Activated CD8-positive, alpha-beta memory T cell treated with anti-CD3 and anti-CD28 coated beads, Interleukin-2, amount 10 ng/mL, durations not matched to agents 7 days and 5 days (primary cell): Measurements from ENCODE around the gene GSE1. TPM values are rescaled to one million over a fixed set of nuclear protein-coding genes. Genes with fewer than 3 reads are reported as not detected.

Experiments used
- ATAC-seq: fragments of 150-1000 bp; cut with Tn5 transposase; one replicate; pipeline ENCODE4 v1.10.0; 2021; ENCODE audit warnings: moderate library complexity
- CTCF ChIA-PET: fragments of 350-600 bp; sonication (Branson Sonifier 250); formaldehyde crosslinking; loops from one replicate; lab custom pipeline; 2021; ENCODE audit warnings: antibody characterized with exemption; lab: Charles Lee
- DNase-seq: peaks from one replicate; pipeline ENCODE4 v3.0.0-alpha.2; 2020
- H3K27ac Mint-ChIP-seq: one replicate; pipeline ENCODE4 v1.8.0; 2021; ENCODE audit warnings: mild to moderate bottlenecking, mixed read lengths
- H3K27me3 Mint-ChIP-seq: one replicate; pipeline ENCODE4 v1.8.0; 2021; ENCODE audit warnings: mixed read lengths
- H3K36me3 Mint-ChIP-seq: one replicate; pipeline ENCODE4 v1.8.0; 2021; ENCODE audit warnings: mild to moderate bottlenecking, mixed read lengths
- H3K4me1 Mint-ChIP-seq: one replicate; pipeline ENCODE4 v1.8.0; 2021; ENCODE audit warnings: mixed read lengths
- H3K4me3 Mint-ChIP-seq: one replicate; pipeline ENCODE4 v1.8.0; 2021; ENCODE audit warnings: mild to moderate bottlenecking, moderate library complexity, mixed read lengths
- H3K9me3 Mint-ChIP-seq: one replicate; pipeline ENCODE4 v1.8.0; 2022; ENCODE audit warnings: low read depth, mixed read lengths
- total RNA-seq, 2 experiments: library from RNA; stranded (reverse); gene quantifications; one replicate each; pipeline ENCODE4 v1.2.3, GENCODE V29; 2021

Gene GSE1
- total RNA-seq, 2 experiments from 2014 or later, result 43.1 to 55.1 TPM

DNA sequence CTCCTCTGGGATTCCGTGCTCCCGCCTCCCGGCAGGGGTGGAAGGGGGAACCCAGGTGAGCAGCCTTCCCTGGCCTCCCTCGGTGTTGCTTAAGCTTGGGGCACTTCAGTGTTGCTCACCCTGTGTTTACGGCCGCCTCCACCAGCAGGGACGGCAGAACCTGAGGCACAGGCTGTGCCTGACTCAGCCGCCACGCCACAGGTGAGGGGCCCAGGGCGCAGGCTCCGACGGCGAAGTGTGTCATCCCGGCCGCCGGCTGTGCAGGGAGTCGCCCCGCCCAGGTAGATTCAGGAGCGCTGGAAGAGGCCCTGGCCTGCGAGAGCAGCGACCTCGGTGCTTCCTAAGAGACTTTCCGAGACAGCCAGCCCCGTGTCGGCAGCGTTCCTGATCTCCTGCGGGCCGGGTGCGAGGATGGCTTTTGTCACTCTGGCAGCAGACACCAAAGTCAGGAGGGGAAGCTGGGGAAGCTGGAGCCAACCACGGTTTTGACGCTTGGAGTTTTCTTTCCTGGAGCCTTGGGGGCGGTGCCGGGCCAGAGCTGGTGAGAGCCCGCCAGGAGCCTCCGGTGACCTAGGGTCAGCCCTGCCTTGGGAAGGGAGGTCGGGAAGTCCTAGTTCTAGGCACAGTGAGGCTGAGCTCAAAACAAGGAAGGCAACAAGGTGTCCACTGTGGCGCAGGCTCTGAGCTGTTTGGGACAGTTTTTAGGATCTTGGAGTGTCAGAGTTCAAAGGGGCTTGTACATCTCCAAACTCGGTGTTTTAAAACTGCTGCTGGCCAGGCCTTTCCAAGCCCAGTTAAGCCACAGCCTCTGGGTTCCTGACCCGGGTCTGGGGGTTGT is 2.1 kb downstream of the GSE1 start:
- DNase-seq, result peak; percentile 75
- Mint-ChIP-seq H3K27ac (peak overlapping the region; percentile 80), H3K36me3 (peaks cover 3% of the 10 kb centered on the region), H3K9me3 (no peaks in the 10 kb centered on the region), H3K4me3 (peak overlapping the region; percentile 66), H3K27me3 (no peaks in the 10 kb centered on the region), H3K4me1 (peaks cover 32% of the 10 kb centered on the region)
- ATAC-seq, result peak; percentile 8
- CTCF ChIA-PET, result interaction anchor here (0.6 to 10.6 kb wide), 38 partner anchors 9 to 588 kb away, joined by 3 to 237 read pairs (median 4); partner anchors contain the start of genes C16orf74 and KIAA0513

DNA sequence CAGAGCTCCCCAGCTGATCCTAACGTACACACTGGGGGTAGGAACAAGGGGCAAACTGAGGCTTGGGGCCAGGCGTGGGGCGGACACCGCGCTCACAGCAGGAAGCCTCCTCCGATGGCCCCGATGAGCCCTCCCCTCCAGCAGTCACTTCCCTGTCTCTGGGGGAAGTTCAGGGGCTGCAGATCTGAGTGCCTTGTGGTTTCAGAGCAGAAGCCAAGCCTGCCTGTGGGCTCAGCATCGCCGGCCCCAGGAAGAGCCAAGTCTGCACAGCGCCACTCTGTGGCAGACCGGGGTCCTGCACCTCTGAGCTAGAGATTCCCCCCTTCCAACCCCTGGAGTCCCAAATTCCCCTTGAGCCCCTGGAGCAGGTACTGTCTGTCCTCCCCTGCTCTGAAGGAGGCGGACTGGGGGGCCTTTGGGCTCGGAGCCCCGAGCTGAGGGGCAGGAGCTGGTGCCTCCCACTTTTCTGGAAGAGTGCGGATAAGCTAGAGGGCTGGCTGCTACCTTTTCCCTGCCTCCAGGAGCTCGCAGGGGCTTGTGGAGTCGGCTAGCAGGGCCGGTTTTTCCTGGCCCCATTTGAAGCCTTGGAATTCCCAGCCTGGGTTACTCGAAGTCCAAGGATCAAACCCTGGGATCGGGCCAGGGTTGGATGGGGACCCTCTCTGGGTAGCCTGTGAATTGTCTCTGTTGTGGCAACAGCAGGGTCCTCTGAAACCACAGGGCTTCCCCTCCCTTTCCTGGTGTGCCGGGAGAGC is 2.9 kb downstream of the GSE1 start:
- CTCF ChIA-PET, result interaction anchor here (0.6 to 10.6 kb wide), 53 partner anchors 9 to 589 kb away, joined by 3 to 237 read pairs (median 4); partner anchors contain the start of genes C16orf74, GINS2 and KIAA0513
- DNase-seq (peak; percentile 94), ATAC-seq (peak; percentile 52)
- Mint-ChIP-seq H3K27me3 (no peaks in the 10 kb centered on the region), H3K4me3 (peak overlapping the region; percentile 66), H3K36me3 (peaks cover 3% of the 10 kb centered on the region), H3K9me3 (no peaks in the 10 kb centered on the region), H3K4me1 (peaks cover 26% of the 10 kb centered on the region), H3K27ac (peak overlapping the region; percentile 80)

DNA sequence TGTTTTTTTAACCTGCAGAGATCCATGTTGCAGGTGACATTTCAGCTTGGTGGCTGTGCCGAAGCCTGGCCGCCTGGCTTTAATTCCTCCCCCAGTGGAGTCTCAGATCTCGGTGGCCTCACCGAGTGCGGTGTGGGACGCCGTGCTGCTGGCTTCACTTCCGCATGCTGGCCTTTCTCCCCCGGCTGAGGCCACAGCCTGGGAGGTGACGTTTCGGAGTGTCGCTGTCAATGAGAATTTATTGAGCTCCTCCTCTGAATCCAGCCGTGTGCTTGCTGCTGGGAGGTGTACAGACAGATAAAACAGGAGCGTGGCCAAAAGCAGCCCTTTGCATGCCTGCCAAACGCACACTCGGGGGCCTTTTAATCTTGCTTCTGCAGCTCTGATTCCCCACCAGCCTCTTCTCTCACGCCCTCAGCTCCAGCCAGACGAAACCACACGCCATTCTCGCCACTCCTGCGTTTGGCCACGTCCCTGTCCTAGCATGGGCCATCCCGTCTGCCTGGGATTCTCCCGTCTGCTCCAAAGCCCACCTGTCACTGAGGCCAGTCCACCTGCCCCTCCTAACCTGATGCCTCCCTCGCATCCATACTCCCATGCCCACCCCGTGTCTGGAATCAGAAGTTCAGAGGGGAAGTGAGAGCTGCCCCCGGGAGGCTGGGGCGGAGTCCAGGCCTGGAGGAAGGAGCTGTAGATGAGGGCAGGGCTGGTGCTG is 3.6 kb downstream of the GSE1 start:
- H3K9me3 Mint-ChIP-seq, result no peaks in the 10 kb centered on the region
- DNase-seq (peak; percentile 75), ATAC-seq (no peak)
- peaks cover 27% of the 10 kb centered on the region for H3K4me1 Mint-ChIP-seq
- peaks cover 3% of the 10 kb centered on the region for H3K36me3 Mint-ChIP-seq
- no peaks in the 10 kb centered on the region for H3K27me3 Mint-ChIP-seq
- CTCF ChIA-PET, result interaction anchor here (0.6 to 10.6 kb wide), 53 partner anchors 8 to 590 kb away, joined by 3 to 237 read pairs (median 4); partner anchors contain the start of genes C16orf74, GINS2 and KIAA0513
- H3K27ac Mint-ChIP-seq, result peak overlapping the region; percentile 75
- H3K4me3 Mint-ChIP-seq, result peak overlapping the region; percentile 64

DNA sequence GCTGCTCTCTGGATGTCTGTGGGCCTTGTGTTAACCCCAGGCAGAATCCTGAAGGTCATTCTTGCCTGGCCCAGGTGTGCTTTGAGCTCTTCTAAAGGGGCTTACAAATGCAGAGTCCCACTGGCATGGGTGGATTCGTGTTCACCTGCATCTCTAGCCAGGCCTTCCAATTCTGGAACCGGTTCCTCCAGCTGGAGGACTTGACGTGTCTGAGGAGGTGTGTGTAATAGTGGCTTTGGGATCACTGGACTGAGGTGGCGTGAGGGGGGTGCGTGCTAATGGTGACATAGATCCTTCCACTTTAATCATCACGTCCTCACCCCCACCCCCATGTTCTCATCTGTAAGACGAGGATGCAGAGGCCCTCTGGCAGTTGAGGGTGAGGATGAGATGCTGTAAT is 4.8 kb downstream of the GSE1 start:
- no peaks in the 10 kb centered on the region for H3K9me3 Mint-ChIP-seq
- H3K27ac Mint-ChIP-seq, result no peak overlapping the region
- CTCF ChIA-PET, result interaction anchor here (1.3 to 10.6 kb wide), 6 partner anchors 11 to 226 kb away, joined by 3 to 237 read pairs (median 16); no protein-coding TSS in a partner anchor
- peaks cover 3% of the 10 kb centered on the region for H3K36me3 Mint-ChIP-seq
- H3K4me3 Mint-ChIP-seq, result no peak overlapping the region
- ATAC-seq (no peak), DNase-seq (no peak)
- no peaks in the 10 kb centered on the region for H3K27me3 Mint-ChIP-seq
- peaks cover 30% of the 10 kb centered on the region for H3K4me1 Mint-ChIP-seq

DNA sequence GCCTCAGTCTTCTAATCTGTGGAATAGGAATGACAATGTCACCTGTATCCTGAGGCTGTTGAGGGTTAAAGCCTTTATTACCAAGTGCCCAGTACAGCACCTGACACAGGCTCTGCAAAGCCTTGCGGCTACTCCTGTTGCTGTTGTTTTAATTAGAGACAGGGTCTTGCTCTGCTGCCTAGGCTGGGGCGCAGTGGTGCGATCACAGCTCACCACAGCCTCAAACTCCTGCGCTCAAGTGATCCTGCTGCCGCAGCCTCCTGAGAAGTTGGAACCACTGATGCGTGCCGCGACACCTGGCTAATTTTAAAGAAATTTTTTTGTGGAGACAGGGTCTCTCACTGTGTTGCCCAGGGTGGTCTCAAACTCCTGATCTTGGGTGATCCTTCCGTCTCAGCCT is 5.4 kb downstream of the GSE1 start:
- H3K4me3 Mint-ChIP-seq, result no peak overlapping the region
- no peak for DNase-seq
- H3K36me3 Mint-ChIP-seq, result peaks cover 3% of the 10 kb centered on the region
- H3K9me3 Mint-ChIP-seq, result no peaks in the 10 kb centered on the region
- no peak for ATAC-seq
- H3K4me1 Mint-ChIP-seq, result peaks cover 30% of the 10 kb centered on the region
- no peak overlapping the region for H3K27ac Mint-ChIP-seq
- CTCF ChIA-PET, result interaction anchor here (1.3 to 10.6 kb wide), 4 partner anchors 61 to 199 kb away, joined by 7 to 237 read pairs (median 50); no protein-coding TSS in a partner anchor
- no peaks in the 10 kb centered on the region for H3K27me3 Mint-ChIP-seq

DNA sequence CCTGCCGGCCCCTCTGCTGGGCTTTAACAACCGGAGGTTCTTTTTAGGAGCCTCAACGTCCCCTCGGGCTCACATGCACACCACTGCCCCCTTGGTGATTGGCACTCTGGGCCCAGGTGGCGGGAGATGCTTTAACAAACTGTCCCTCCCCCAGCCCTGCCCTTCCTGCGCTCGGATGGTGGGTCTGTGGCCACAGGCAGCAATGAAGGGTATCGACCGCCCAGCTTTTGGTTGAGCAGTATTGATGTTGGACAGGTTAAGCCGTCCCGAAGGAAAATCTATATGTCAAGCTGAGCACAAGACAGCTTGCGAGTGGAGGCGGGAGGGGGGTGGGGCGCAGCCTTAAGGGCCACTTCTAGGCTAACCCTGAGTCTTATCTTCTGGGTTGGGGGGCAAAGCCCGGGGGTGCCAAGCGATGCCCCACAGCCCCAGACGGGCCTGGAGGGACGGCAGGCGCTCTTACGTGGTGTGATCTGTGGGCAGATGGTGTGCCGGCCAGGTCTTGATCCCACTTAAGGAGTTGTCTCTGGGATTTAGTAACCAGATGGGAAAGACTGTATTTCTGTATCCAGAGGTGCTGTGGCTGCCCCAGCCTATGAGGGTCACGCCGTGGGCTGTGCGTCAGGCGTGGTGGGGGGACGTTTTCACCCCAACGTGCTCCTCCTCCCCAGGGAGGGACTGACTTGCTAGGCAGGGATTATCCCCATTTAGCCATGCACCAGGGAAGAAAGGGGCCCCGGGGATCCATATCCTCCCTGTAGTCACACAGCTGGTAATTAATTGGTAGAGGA is 6.2 kb downstream of the GSE1 start:
- Mint-ChIP-seq H3K9me3 (no peaks in the 10 kb centered on the region), H3K4me1 (peaks cover 30% of the 10 kb centered on the region), H3K4me3 (no peak overlapping the region), H3K27me3 (no peaks in the 10 kb centered on the region), H3K36me3 (peaks cover 3% of the 10 kb centered on the region), H3K27ac (no peak overlapping the region)
- DNase-seq (no peak), ATAC-seq (no peak)
- CTCF ChIA-PET, result interaction anchor here (1.1 to 10.6 kb wide), 2 partner anchors 199 to 200 kb away, joined by 5 to 237 read pairs; no protein-coding TSS in a partner anchor

DNA sequence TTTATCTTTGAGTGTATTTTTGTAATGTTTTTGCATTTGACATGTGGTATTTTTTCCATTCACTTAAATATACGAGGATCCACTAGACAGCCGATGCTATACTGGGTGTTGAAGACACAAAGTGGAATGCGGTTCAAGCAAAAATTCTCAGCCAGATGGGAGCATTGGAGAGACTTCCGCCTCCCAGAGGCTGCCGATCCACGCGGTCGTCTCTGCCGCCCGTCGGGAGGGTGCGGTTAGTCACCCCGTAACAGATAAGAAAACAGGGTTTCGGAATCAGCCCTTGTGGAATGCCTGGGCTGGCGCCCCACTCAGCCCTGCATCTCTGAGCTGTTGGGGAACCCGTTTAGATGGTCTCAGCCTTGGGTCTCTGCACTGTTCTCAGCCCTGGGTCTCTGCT is 7.3 kb downstream of the GSE1 start:
- peaks cover 25% of the 10 kb centered on the region for H3K4me1 Mint-ChIP-seq
- CTCF ChIA-PET, result interaction anchor here (1.1 kb wide), 1 partner anchor 200 kb away, joined by 5 read pairs; no protein-coding TSS in a partner anchor

DNA sequence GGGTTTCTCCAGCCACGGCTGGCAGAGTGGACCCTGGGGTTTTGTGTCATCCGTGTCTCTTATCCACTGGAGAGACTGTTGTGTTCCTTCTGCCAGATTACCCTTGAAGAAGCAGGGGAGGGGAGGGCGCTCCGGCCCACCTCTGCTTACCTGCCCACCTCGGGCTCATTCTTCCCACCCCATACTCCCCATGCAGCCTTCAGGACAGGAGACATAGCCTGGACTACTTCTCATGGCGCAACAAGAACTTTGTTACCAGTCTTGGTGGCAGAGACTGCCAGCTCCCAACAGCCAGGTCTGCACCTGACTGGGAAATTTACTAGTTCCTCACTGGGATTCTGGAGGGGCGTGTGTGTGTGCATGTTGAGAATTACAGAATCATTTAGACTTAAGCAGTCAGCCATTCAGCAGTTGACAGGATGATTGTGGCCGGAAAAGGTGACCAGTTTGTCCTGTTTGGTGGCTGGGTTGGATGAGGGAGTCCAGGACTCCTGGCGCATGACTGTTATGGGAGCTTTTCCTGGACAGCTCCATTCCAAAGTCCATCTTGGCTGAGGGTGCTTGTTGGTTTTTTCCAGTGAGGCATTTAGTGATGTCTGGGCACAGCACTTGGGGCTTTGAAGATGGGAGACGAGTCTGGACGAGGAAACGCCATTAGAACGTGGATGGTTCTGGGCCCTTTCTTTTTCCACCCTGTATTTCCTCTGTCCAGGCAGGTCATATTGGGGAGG is 8.7 kb downstream of the GSE1 start:
- Mint-ChIP-seq H3K9me3 (no peaks in the 10 kb centered on the region), H3K4me1 (peaks cover 22% of the 10 kb centered on the region), H3K27ac (no peak overlapping the region), H3K27me3 (no peaks in the 10 kb centered on the region), H3K36me3 (peaks cover 3% of the 10 kb centered on the region), H3K4me3 (no peak overlapping the region)
- CTCF ChIA-PET, result interaction anchor here (1.0 to 1.9 kb wide), 2 partner anchors 131 to 201 kb away, joined by 3 to 5 read pairs; no protein-coding TSS in a partner anchor
- ATAC-seq (no peak), DNase-seq (no peak)

More for the DNA sequence above, 7.3 kb downstream of the GSE1 start:
- H3K9me3 Mint-ChIP-seq, result no peaks in the 10 kb centered on the region
- no peak overlapping the region for H3K4me3 Mint-ChIP-seq
- DNase-seq, result no peak
- peaks cover 3% of the 10 kb centered on the region for H3K36me3 Mint-ChIP-seq
- H3K27me3 Mint-ChIP-seq, result no peaks in the 10 kb centered on the region
- H3K27ac Mint-ChIP-seq, result no peak overlapping the region
- ATAC-seq, result no peak

DNA sequence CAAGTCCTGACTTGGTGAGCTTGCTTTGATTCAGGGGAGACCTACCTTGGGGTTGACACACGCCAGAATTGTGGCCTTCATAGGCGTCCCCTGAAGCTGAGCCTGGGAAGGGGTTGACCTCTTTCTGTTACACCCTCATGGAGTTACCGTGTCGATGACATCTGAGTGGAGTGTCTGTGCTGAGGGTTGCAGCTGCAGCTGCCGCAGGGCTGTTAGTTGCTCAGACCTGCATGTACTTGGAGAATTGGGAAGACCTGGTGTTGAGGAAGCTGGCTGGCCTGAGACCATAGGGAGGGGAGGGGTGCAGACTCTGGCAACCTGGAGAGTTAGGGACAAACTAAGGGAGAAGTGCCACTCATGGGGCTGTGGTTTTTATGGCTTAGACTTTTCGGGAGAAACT is 9.6 kb downstream of the GSE1 start:
- no peaks in the 10 kb centered on the region for H3K9me3 Mint-ChIP-seq
- H3K36me3 Mint-ChIP-seq, result peaks cover 3% of the 10 kb centered on the region
- DNase-seq (no peak), ATAC-seq (no peak)
- CTCF ChIA-PET, result interaction anchor here (1.6 to 1.9 kb wide), 2 partner anchors 95 to 202 kb away, joined by 4 to 5 read pairs; no protein-coding TSS in a partner anchor
- H3K4me1 Mint-ChIP-seq, result peaks cover 21% of the 10 kb centered on the region
- H3K4me3 Mint-ChIP-seq, result no peak overlapping the region
- no peak overlapping the region for H3K27ac Mint-ChIP-seq
- no peaks in the 10 kb centered on the region for H3K27me3 Mint-ChIP-seq

DNA sequence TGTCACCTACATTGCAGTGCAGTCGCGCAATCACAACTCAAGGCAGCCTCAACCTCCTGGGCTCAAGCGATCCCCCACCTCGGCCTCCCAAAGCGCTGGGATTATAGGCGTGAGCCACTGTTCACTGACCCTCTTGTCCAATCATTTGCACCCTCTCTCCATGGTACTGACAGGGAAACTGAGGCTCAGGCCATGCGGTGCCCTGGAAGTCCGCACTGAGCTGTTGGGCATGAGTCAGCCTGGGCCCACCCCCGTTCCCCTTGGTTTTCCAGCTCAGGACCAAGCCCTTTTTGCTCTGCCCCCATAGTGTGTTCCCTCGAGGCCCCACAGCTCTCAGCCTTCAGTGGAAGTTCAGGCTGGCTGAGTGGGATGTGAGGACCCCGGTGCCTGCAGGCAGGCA is 10.1 kb downstream of the GSE1 start:
- ATAC-seq (no peak), DNase-seq (no peak)
- CTCF ChIA-PET, result interaction anchor here (1.1 to 1.9 kb wide), 3 partner anchors 94 to 202 kb away, joined by 3 to 5 read pairs (median 4); no protein-coding TSS in a partner anchor
- Mint-ChIP-seq H3K27ac (no peak overlapping the region), H3K27me3 (no peaks in the 10 kb centered on the region), H3K4me1 (peaks cover 19% of the 10 kb centered on the region), H3K9me3 (no peaks in the 10 kb centered on the region), H3K4me3 (no peak overlapping the region), H3K36me3 (no peaks in the 10 kb centered on the region)

DNA sequence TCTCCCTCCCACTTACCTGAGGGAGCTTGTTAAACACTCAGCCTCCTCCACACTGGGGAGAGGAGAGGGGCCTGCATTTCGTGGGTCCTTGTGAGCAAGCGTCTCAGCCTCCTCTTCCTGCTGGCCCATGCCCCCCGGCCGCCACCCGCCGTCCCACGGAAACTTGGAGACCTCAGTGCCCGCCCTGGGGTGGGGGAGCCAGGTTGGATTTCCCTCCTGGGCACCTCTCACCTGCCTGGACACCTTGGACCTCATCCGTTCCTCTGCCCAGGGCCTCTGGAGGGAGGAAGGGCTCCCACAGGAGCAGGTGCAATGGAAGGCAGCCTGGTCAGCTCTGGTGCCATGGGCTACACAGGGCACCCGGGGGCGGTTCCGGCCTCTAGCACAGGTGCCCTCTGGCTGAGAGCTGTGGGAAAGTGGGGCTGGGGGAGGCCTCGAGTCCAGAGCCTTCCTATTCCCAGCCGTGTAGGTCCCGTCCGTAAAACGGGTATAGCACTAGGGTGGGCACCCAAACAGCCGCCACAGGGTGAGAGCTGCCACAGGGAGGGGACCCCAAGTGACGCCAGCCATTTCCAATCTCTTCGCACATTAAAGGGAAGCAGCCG is 11.0 kb downstream of the GSE1 start:
- Mint-ChIP-seq H3K27ac (no peak overlapping the region), H3K4me3 (no peak overlapping the region), H3K27me3 (no peaks in the 10 kb centered on the region), H3K4me1 (peaks cover 21% of the 10 kb centered on the region), H3K36me3 (peaks cover 7% of the 10 kb centered on the region), H3K9me3 (no peaks in the 10 kb centered on the region)
- ATAC-seq (no peak), DNase-seq (no peak)
- CTCF ChIA-PET, result interaction anchor here (1.1 to 1.6 kb wide), 3 partner anchors 8 to 95 kb away, joined by 3 to 7 read pairs (median 4); no protein-coding TSS in a partner anchor
